CD14-positive monocyte (primary cell): Measurements from ENCODE around the gene SAMSN1. TPM values are rescaled to one million over a fixed set of nuclear protein-coding genes. Genes with fewer than 3 reads are reported as not detected.
A peak's percentile ranks its signal among the peaks of the same experiment; 100 is the strongest.

Experiments
- DNase-seq, 3 donors: peaks; one replicate each; pipeline ENCODE4 v3.0.0-alpha.2; 2011 to 2022
- H2AFZ ChIP-seq: 2 replicates; pipeline ENCODE4 v1.6.0; 2012; ENCODE audit warnings: mild to moderate bottlenecking, low read depth, low read length, inconsistent platforms; ENCODE audit not compliant: insufficient read depth, poor library complexity, severe bottlenecking
- H3K27ac ChIP-seq, 2 donors: 1 replicate in 1 of 2; 2 replicates in 1 of 2; pipeline ENCODE4 v1.5.1; 2012 to 2013; ENCODE audit warnings: low read length in 2 of 2, control low read depth in 1 of 2, inconsistent platforms in 1 of 2, low read depth in 1 of 2, mild to moderate bottlenecking in 1 of 2
- H3K27me3 ChIP-seq, 2 donors: one replicate each; pipeline versions ENCODE4 v1.6.0 to v1.6.1; 2011 to 2013; ENCODE audit warnings: low read length in 2 of 2; ENCODE audit not compliant: control insufficient read depth in 2 of 2, insufficient read depth in 2 of 2
- H3K36me3 ChIP-seq, 2 donors: replicated peaks in 1 of 2; 1 replicate in 1 of 2; 2 replicates in 1 of 2; pipeline versions ENCODE4 v1.5.1 to v1.6.1; 2012 to 2013; ENCODE audit warnings: low read length in 2 of 2, control low read depth in 1 of 2, inconsistent platforms in 1 of 2, mild to moderate bottlenecking in 1 of 2; ENCODE audit not compliant: insufficient read depth in 2 of 2, control insufficient read depth in 1 of 2
- H3K4me1 ChIP-seq, 2 donors: 1 replicate in 1 of 2; 2 replicates in 1 of 2; pipeline versions ENCODE4 v1.5.1 to v1.6.1; 2012 to 2013; ENCODE audit warnings: low read length in 2 of 2, control low read depth in 1 of 2, inconsistent platforms in 1 of 2, mild to moderate bottlenecking in 1 of 2, moderate library complexity in 1 of 2; ENCODE audit not compliant: insufficient read depth in 2 of 2, control insufficient read depth in 1 of 2
- H3K4me2 ChIP-seq: replicated peaks from 2 replicates; pipeline ENCODE3; 2012; ENCODE audit warnings: low read length, moderate library complexity, mild to moderate bottlenecking; ENCODE audit not compliant: poor library complexity, severe bottlenecking; ENCODE audit errors: extremely low read depth
- H3K4me3 ChIP-seq, 3 experiments: fragments of 200-600 bp in 1 of 3; sonication (generic) in 1 of 3; replicated peaks in 1 of 3; 1 replicate in 2 of 3; 2 replicates in 1 of 3; pipeline ENCODE4 v1.5.1; 2011 to 2013; ENCODE audit warnings: low read length in 3 of 3, mild to moderate bottlenecking in 3 of 3, control low read depth in 2 of 3, low read depth in 2 of 3, inconsistent platforms in 1 of 3, moderate library complexity in 1 of 3
- H3K79me2 ChIP-seq: 2 replicates; pipeline ENCODE4 v1.6.0; 2012; ENCODE audit warnings: mild to moderate bottlenecking, control low read depth, inconsistent platforms, low read length, moderate library complexity; ENCODE audit not compliant: insufficient read depth
- H3K9ac ChIP-seq: 2 replicates; pipeline ENCODE4 v1.6.0; 2017; ENCODE audit warnings: low read length, mild to moderate bottlenecking; ENCODE audit not compliant: insufficient read depth, poor library complexity, severe bottlenecking
- H3K9me3 ChIP-seq, 2 donors: replicated peaks in 1 of 2; 1 replicate in 1 of 2; 2 replicates in 1 of 2; pipeline versions ENCODE4 v1.5.1 to v1.6.1; 2012 to 2013; ENCODE audit warnings: low read length in 2 of 2, control low read depth in 1 of 2; ENCODE audit not compliant: control insufficient read depth in 1 of 2, insufficient read depth in 1 of 2
- H4K20me1 ChIP-seq: 2 replicates; pipeline ENCODE4 v1.6.0; 2012; ENCODE audit warnings: mild to moderate bottlenecking, low read length, control low read depth, moderate library complexity; ENCODE audit not compliant: insufficient read depth
- H3K27ac Mint-ChIP-seq, 7 donors: one replicate each; pipeline ENCODE4 v1.8.0; 2020; ENCODE audit warnings: mild to moderate bottlenecking in 7 of 7, mixed read lengths in 7 of 7, moderate library complexity in 6 of 7, inconsistent platforms in 2 of 7
- H3K27me3 Mint-ChIP-seq, 3 donors: one replicate each; pipeline ENCODE4 v1.8.0; 2021 to 2022; ENCODE audit warnings: low read depth in 3 of 3, mild to moderate bottlenecking in 3 of 3, mixed read lengths in 3 of 3, moderate library complexity in 3 of 3, inconsistent platforms in 1 of 3
- H3K36me3 Mint-ChIP-seq, 2 donors: one replicate each; pipeline ENCODE4 v1.8.0; 2020; ENCODE audit warnings: mixed read lengths in 2 of 2, inconsistent platforms in 1 of 2, mild to moderate bottlenecking in 1 of 2
- H3K4me1 Mint-ChIP-seq: one replicate; pipeline ENCODE4 v1.8.0; 2020; ENCODE audit warnings: mild to moderate bottlenecking, mixed read lengths
- H3K4me3 Mint-ChIP-seq, 2 donors: one replicate each; pipeline ENCODE4 v1.8.0; 2020; ENCODE audit warnings: mild to moderate bottlenecking in 2 of 2, mixed read lengths in 2 of 2, moderate library complexity in 1 of 2
- H3K9me3 Mint-ChIP-seq, 7 donors: one replicate each; pipeline ENCODE4 v1.8.0; 2020 to 2022; ENCODE audit warnings: mixed read lengths in 7 of 7, mild to moderate bottlenecking in 6 of 7, moderate library complexity in 6 of 7, inconsistent platforms in 2 of 7
- WGBS: methylation state at CpG from one replicate; pipeline ENCODE4 v1.1.5; 2013; ENCODE audit warnings: missing lambda C conversion rate; ENCODE audit not compliant: insufficient coverage; 5-methylcytosine and 5-hydroxymethylcytosine counted together
- intact Hi-C, 2 donors: fragments of 100-400 bp; cut with micrococcal nuclease; formaldehyde crosslinking; loops; one replicate each; pipeline versions ENCODE4 v1.15.0 to v1.15.1; 2023
- polyA plus RNA-seq, 3 donors: library from polyadenylated mRNA; depleted of rRNA in 1 of 3; unstranded in 2 of 3; stranded (reverse) in 1 of 3; fragments of 300-500 nt in 2 of 3; fragments of >200 nt in 1 of 3; fragmentation: Illumina TruSeq in 2 of 3; gene quantifications; 1 replicate in 2 of 3; 2 replicates in 1 of 3; pipeline ENCODE4 v1.2.3, GENCODE V29; 2012 to 2021
- TF ChIP-seq, protein P1 (sequence below): fragments of 200-600 bp; IDR thresholded peaks from one replicate; pipeline ENCODE4 v1.8.0; 2022; ENCODE audit warnings: antibody characterized with exemption, mild to moderate bottlenecking

The SAMSN1 gene
- polyA plus RNA-seq, 3 donors, result 20.9 to 38.6 (median 31.0) TPM

- H3K27ac Mint-ChIP-seq, result peak overlapping the region in 3 of 7 donors; percentile 47 to 69 (median 67)
- no peak overlapping the region for H3K4me2 ChIP-seq
- peak overlapping the region in 1 of 2 donors; percentile 23 for H3K27ac ChIP-seq
- H3K4me3 ChIP-seq, result no peak overlapping the region
- H3K36me3 ChIP-seq, result peaks cover 56 to 90% of the 10 kb centered on the region in 2 donors
- DNase-seq, result no peak
- no peaks in the 10 kb centered on the region for H4K20me1 ChIP-seq
- peaks cover 0 to 4% (median 3%) of the 10 kb centered on the region in 7 donors for H3K9me3 Mint-ChIP-seq
- TF ChIP-seq, protein P1, sequence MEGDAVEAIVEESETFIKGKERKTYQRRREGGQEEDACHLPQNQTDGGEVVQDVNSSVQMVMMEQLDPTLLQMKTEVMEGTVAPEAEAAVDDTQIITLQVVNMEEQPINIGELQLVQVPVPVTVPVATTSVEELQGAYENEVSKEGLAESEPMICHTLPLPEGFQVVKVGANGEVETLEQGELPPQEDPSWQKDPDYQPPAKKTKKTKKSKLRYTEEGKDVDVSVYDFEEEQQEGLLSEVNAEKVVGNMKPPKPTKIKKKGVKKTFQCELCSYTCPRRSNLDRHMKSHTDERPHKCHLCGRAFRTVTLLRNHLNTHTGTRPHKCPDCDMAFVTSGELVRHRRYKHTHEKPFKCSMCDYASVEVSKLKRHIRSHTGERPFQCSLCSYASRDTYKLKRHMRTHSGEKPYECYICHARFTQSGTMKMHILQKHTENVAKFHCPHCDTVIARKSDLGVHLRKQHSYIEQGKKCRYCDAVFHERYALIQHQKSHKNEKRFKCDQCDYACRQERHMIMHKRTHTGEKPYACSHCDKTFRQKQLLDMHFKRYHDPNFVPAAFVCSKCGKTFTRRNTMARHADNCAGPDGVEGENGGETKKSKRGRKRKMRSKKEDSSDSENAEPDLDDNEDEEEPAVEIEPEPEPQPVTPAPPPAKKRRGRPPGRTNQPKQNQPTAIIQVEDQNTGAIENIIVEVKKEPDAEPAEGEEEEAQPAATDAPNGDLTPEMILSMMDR, result no peak
- H3K9me3 ChIP-seq, result no peaks in the 10 kb centered on the region
- H3K4me1 Mint-ChIP-seq, result peaks cover 18% of the 10 kb centered on the region
- 100% methylated on average over 1 of the region's 2 CpGs for WGBS
- intact Hi-C loops, result no loop called here
- no peak overlapping the region for H2AFZ ChIP-seq
- H3K9ac ChIP-seq, result no peak overlapping the region
- H3K27me3 Mint-ChIP-seq, result no peaks in the 10 kb centered on the region
- H3K36me3 Mint-ChIP-seq, result peaks cover 73 to 88% of the 10 kb centered on the region in 2 donors
- H3K27me3 ChIP-seq, result no peaks in the 10 kb centered on the region
- peaks cover 9% of the 10 kb centered on the region for H3K79me2 ChIP-seq
- peaks cover 7 to 10% of the 10 kb centered on the region in 2 donors for H3K4me1 ChIP-seq
- no peak overlapping the region for H3K4me3 Mint-ChIP-seq
Observed at GRCh38 chr21:14493731-14494130, 52.4 kb downstream of the SAMSN1 start.

- no peak overlapping the region for H3K4me2 ChIP-seq
- no peak for DNase-seq
- 8% methylated on average over 4 of the region's 4 CpGs for WGBS
- Mint-ChIP-seq H3K9me3 (peaks cover 0 to 4% (median 3%) of the 10 kb centered on the region in 7 donors), H3K4me1 (peaks cover 12% of the 10 kb centered on the region), H3K27ac (peak overlapping the region in 2 of 7 donors; percentile 7 to 50), H3K27me3 (no peaks in the 10 kb centered on the region), H3K4me3 (no peak overlapping the region), H3K36me3 (peaks cover 73 to 86% of the 10 kb centered on the region in 2 donors)
- no peaks in the 10 kb centered on the region for H4K20me1 ChIP-seq
- H3K9ac ChIP-seq, result no peak overlapping the region
- H3K27me3 ChIP-seq, result no peaks in the 10 kb centered on the region
- peaks cover 0 to 2% of the 10 kb centered on the region in 2 donors for H3K4me1 ChIP-seq
- peaks cover 9% of the 10 kb centered on the region for H3K79me2 ChIP-seq
- TF ChIP-seq, protein P1, result no peak
- peaks cover 54 to 90% of the 10 kb centered on the region in 2 donors for H3K36me3 ChIP-seq
- no peak overlapping the region for H2AFZ ChIP-seq
- no peaks in the 10 kb centered on the region for H3K9me3 ChIP-seq
- H3K4me3 ChIP-seq, result no peak overlapping the region
- intact Hi-C loops, result no loop called here
- no peak overlapping the region for H3K27ac ChIP-seq
Observed at GRCh38 chr21:14492931-14493330, 53.2 kb downstream of the SAMSN1 start.
